ENCODE results near the gene S100A6. TPM values are rescaled to one million over a fixed set of nuclear protein-coding genes. Genes with fewer than 3 reads are reported as not detected.
A peak's percentile ranks its signal among the peaks of the same experiment; 100 is the strongest.

Gene S100A6
- total and polyA plus RNA-seq, 11 donors, result 157 to 1,213 (median 360) TPM

DNA sequence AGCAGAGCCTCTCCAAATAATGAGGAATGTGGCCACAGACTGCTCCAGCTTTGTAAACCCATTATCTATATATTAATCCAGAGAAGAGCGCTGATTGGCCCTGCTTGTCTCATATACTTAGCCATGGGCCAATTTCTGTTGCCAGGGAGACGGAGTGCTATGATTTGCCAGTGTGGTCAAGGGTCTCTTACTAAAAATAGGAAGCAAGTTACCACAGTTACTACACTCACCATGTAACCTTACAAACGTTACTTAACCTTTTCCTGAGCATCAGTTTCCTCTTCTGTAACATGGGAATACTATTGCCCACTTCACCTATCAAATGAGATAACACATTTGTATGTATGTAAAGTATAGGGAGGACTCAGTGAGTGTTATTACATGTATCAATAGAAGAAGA lies 37.6 kb upstream of the S100A6 start:
- intact Hi-C loops (cut with DNase I), result loop anchor here in 9 of 10 donors (2.0 to 10.0 kb wide), 11 partner anchors 39 to 219 kb away; partner anchors contain the start of genes S100A14 (in 5 of the 9), S100A16 (in 2 of the 9), ILF2 (in 1 of the 9) and S100A9 (in 1 of the 9)

GRCh38 chr1:153572569-153573015 lies 36.8 kb upstream of the S100A6 start:
- ATAC-seq, result peak; percentile 89 to 93 (median 92)

More for the DNA sequence above, 37.6 kb upstream of the S100A6 start:
- DNase-seq (no peak), ATAC-seq (no peak)
- Histone ChIP-seq H3K36me3 (no peaks in the 10 kb centered on the region), H3K9me3 (no peaks in the 10 kb centered on the region), H3K4me3 (no peak overlapping the region), H3K27ac (peak overlapping the region in 3 of 12 donors; percentile 30 to 76 (median 36)), H3K27me3 (no peaks in the 10 kb centered on the region), H3K4me1 (peaks cover 0 to 28% (median 11%) of the 10 kb centered on the region in 12 donors)
- 76 to 87% (median 80%) methylated on average over 3 of the region's 3 CpGs for WGBS, 4 donors
- TF ChIP-seq POLR2A (IDR thresholded peaks at IDR 0.05) (no peak), CTCF (IDR thresholded peaks at IDR 0.05) (no peak)

DNA sequence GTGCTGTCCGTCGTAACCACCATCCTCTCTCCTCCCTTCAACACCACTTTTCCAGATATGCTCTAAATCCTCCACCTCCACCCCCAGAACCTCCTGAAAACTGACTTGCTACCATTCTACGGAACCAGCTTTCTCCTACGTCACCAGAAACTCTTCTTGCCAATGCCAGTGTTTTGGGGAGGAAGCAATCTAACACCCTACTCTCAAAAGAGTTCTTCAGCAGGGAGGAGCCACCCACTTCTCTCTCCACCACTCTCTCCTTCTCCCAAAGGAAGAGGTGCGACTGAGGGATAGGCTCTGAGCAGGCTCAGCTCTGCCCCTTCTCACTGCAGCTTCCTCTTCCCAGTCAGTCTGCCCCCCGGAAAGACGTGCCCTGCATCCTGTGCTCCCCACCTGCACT lies 35.9 kb upstream of the S100A6 start:
- DNase-seq (no peak), ATAC-seq (no peak)
- Histone ChIP-seq H3K27ac (peak overlapping the region in 2 of 12 donors; percentile 36 to 76), H3K36me3 (no peaks in the 10 kb centered on the region), H3K9me3 (no peaks in the 10 kb centered on the region), H3K4me1 (peaks cover 6 to 44% (median 26%) of the 10 kb centered on the region in 12 donors), H3K4me3 (no peak overlapping the region), H3K27me3 (no peaks in the 10 kb centered on the region)
- TF ChIP-seq POLR2A (IDR thresholded peaks at IDR 0.05) (no peak), CTCF (IDR thresholded peaks at IDR 0.05) (no peak)
- WGBS, 4 donors, result 69 to 81% (median 73%) methylated on average over 7 of the region's 7 CpGs
- intact Hi-C loops (cut with DNase I), result loop anchor here in 9 of 10 donors (1.0 to 10.0 kb wide), 13 partner anchors 41 to 217 kb away; partner anchors contain the start of genes S100A14 (in 5 of the 9), S100A16 (in 2 of the 9), ILF2 (in 1 of the 9) and S100A9 (in 1 of the 9)

More at GRCh38 chr1:153572569-153573015, 36.8 kb upstream of the S100A6 start:
- peak; percentile 81 to 87 (median 86) for DNase-seq
- no peaks in the 10 kb centered on the region for H3K36me3 ChIP-seq
- intact Hi-C loops (cut with DNase I), result loop anchor here in 9 of 10 donors (1.0 to 10.0 kb wide), 13 partner anchors 40 to 218 kb away; partner anchors contain the start of genes S100A14 (in 5 of the 9), S100A16 (in 2 of the 9), ILF2 (in 1 of the 9) and S100A9 (in 1 of the 9)
- peaks cover 0 to 36% (median 18%) of the 10 kb centered on the region in 12 donors for H3K4me1 ChIP-seq
- peak; percentile 71 to 91 (median 82) for TF ChIP-seq CTCF (IDR thresholded peaks at IDR 0.05)
- TF ChIP-seq POLR2A (IDR thresholded peaks at IDR 0.05), result no peak
- no peak overlapping the region for H3K4me3 ChIP-seq
- H3K9me3 ChIP-seq, result no peaks in the 10 kb centered on the region
- 10 to 16% (median 14%) methylated on average over 3 of the region's 3 CpGs for WGBS, 4 donors
- H3K27me3 ChIP-seq, result no peaks in the 10 kb centered on the region
- peak overlapping the region in 11 of 12 donors; percentile 20 to 76 (median 41) for H3K27ac ChIP-seq

- DNase-seq (no peak), ATAC-seq (no peak)
- intact Hi-C loops (cut with DNase I), result loop anchor here in 7 of 10 donors (5.0 to 10.0 kb wide), 9 partner anchors 41 to 216 kb away; partner anchors contain the start of genes S100A14 (in 3 of the 7), S100A16 (in 2 of the 7), ILF2 (in 1 of the 7) and S100A9 (in 1 of the 7)
- no peaks in the 10 kb centered on the region for H3K27me3 ChIP-seq
- no peak overlapping the region for H3K4me3 ChIP-seq
- no peak overlapping the region for H3K27ac ChIP-seq
- no peak for TF ChIP-seq CTCF (IDR thresholded peaks at IDR 0.05)
- no peak for TF ChIP-seq POLR2A (IDR thresholded peaks at IDR 0.05)
- WGBS, 4 donors, result 94 to 97% (median 95%) methylated on average over 5 of the region's 5 CpGs
- no peaks in the 10 kb centered on the region for H3K9me3 ChIP-seq
- no peaks in the 10 kb centered on the region for H3K36me3 ChIP-seq
- H3K4me1 ChIP-seq, result peaks cover 7 to 53% (median 33%) of the 10 kb centered on the region in 12 donors
These were observed 35.1 kb upstream of the S100A6 start for GRCh38 chr1:153570874-153571273.

Data from heart left ventricle (tissue), 16 donors.